Renal cortex interstitium (tissue), 11 donors: ENCODE data around the gene SPATA12. TPM values are rescaled to one million over a fixed set of nuclear protein-coding genes. Genes with fewer than 3 reads are reported as not detected.
A peak's percentile ranks its signal among the peaks of the same experiment; 100 is the strongest.

Experiments used
- DNase-seq, 11 donors: peaks; one replicate each; pipeline ENCODE4 v3.0.0-alpha.2; 2013; ENCODE audit warnings: low read depth in 9 of 11, low spot score in 4 of 11; ENCODE audit errors: extremely low read depth in 1 of 11
- polyA plus RNA-seq, 3 donors: library from polyadenylated mRNA; unstranded; fragments of 120-200 nt; gene quantifications; one replicate each; pipeline ENCODE4 v1.2.1, GENCODE V29; 2013; ENCODE audit not compliant: insufficient read length in 3 of 3

SPATA12 gene
- polyA plus RNA-seq, 3 donors, result 0.04 to 0.12 (median 0.12) TPM

DNA sequence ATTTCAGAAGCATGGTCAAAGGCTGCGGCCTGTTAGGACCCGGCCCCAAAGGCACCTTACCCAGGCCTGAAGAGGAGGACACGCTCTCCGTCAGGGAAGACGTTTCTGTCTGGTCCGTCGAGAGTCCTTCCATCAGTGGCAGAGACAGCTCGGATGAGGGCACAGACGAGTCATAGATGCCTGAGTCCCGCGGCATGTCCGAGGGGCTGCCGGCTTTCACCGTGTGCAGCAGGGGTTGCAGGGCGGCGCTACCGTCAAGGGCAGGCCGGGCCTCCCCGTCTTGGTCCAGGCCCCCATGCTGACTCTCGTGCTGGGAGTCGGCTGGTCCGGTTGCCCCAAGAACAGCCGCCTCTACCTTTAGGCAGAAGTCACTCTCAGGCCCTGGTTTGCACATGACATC lies 37.1 kb downstream of the SPATA12 start:
- no peak for DNase-seq

- no peak for DNase-seq
These were observed 38.2 kb downstream of the SPATA12 start for GRCh38 chr3:57098418-57099310.

- peak in 10 of 11 donors; percentile 54 to 84 (median 73) for DNase-seq
These were observed 39.7 kb downstream of the SPATA12 start for GRCh38 chr3:57100046-57100695.

GRCh38 chr3:57105585-57105984 lies 45.1 kb downstream of the SPATA12 start:
- no peak for DNase-seq

DNA sequence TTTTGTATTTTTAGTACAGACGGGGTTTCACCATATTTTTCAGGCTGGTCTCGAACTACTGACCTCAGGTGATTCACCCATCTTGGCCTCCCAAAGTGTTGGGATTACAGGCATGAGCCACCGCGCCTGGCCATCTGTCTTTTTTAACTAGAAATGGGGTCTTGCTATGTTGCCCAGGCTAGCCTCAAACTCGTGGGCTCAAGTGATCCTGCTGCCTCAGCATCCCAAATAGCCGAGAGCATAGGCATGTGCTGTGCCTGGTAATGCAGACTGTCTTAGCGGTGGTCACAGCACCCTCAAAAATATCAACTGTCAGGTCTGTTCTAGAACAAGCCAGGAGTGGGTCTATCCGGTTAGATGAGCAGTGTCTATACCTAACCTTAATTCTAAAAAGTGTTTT lies 48.2 kb downstream of the SPATA12 start:
- no peak for DNase-seq

DNA sequence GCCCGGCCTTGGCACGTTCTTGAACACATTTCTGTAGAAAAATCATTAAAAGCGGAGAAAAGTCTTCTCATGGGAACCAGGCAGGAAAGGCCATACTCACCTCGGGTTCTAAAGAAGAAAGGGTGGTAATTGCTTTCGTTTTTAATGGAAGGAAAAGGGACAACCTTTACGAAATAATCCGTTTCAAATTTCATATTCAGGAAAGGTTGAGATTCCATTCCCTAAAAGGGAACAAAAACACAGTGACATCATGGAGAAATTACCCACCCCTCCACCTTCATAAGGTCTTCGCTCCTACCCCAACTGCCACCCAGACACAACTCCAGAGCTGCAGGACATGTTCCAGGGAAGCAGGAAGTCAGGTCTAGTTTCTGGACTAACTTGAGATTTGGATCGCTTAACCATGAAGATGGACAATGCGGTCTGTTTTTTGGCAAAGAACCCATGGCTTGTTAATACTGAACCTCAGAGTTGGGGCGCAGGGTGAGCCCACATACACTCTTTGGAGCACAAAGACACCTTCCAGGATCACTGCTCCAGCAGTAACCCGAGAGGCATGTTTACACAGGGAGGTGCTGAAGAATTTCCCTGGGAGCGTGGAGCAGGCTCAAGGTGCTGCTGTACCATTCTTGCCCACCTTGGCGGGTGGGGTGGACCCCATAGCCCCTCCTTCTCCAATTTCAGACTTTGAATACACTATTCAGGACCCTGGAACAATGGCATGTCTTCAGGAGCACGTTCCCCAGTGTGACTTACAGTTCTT lies 49.2 kb downstream of the SPATA12 start:
- no peak for DNase-seq

DNA sequence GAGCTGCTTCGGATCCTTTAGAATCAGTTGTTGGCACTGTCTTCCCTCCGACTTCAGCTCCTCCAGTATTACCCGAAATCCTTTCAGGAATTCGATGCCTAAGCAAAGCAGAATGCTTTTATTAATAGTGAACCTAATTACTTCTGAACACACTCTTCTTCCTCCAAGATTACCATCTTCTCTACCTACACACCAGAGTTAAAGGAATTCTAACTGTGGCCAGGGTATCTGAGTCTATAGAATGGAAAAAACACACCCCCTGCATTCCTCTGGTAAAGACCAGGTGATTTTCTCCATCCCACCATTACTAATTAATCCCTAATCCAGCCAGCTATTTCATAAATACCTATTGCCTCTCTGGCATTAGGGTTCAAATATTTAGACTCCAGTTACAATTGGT lies 49.8 kb downstream of the SPATA12 start:
- no peak for DNase-seq

DNA sequence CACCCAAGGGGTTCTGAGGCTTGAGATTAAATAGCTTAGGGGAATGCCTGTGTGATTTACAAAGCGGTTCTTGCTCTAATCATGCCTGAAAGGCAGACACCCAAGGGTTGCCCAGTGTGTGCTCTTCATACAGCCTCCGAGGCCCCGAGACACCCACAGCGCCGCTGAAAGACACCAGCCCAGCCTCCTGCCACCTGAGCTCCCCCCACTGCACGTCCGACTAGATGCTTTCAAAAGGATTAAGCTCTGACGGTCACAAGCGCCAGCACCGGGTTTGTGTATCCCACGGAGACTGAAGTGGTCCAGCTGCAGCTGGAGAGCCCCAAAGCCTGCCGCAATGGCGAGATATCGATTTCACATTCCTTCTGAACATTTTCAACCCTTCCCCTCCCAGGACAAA lies 50.3 kb downstream of the SPATA12 start:
- DNase-seq, result no peak

DNA sequence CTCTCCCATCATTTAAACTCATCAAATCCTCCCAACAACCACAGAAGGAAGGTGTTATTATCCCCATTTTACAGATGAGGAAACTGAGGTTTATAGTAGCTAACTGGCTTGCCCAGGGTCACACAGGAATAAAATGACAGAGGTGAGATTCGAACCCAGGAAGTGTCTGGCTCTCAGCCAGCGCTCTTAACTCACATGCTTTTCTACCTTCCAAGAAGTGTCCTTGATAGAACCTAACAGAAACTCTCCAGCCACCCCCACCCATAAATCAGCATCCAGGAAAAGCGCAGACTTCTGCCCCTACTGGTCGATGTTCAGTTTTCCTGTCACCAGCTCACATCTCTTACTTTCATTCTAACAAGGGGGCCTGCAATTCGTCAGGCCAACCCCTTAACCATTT lies 51.7 kb downstream of the SPATA12 start:
- DNase-seq, result no peak

- no peak for DNase-seq
These were observed 56.0 kb downstream of the SPATA12 start for GRCh38 chr3:57116501-57116900.

- DNase-seq, result no peak
These were observed 57.8 kb downstream of the SPATA12 start for GRCh38 chr3:57118254-57118653.

DNA sequence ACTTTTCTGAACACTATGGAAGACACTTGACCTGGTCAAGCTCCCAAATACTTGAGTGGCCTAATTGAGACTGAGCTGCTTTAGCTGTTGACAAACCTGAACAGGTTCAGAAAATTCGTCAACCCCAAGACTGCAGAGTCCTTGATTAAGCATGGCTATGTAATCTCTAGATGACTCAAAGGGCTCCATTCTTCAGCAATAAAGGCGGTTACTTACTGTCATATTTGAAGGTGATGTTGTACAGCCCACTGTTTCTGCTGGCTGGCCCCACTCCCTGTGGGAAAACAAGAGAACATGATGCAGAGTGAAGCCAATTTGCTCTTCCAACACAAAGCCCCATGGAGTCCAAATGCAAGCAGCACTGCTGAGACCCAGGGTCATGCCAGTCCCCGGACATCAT lies 59.6 kb downstream of the SPATA12 start:
- no peak for DNase-seq

DNA sequence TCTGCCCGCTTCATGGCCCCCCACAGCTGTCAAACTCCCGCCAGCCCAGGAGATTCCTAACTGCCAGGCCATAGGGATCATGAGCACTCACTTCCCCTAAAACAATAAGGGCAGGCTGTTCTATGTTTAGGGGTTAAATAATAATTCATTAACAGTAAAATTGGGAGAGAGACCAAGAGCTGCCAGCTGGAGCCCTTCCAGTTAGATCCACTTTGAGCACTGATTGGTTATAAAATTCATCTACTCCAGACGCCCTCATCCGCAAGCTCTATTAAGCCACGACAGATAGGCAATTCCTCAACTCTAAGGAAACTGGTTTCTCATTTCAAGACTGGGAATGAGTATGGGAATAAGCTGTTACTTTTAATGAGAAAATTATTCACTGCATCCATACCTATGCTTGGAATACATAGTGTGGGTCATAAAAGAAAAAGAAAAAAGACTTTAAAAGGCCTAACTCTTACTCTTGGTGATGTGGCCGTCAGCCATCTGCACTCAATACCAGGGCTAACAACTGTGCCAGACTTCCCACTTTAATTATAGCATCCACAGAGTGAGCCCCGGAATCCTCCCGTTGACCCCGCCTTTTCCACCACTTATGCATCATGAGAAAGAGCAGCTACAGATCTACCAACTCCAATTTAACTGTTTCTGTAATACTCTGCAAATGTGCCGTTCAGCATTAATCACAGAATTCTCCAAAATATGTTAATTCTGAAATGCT lies 60.1 kb downstream of the SPATA12 start:
- DNase-seq, result no peak

Other genes with a start within 250 kb of the SPATA12 start
- 10 to 100 TPM; 49.5 to 60.5 (median 58.4) TPM for gene IL17RD, start 104.7 kb downstream of the SPATA12 start, polyA plus RNA-seq
- gene HESX1, start 139.3 kb downstream of the SPATA12 start, polyA plus RNA-seq, result 1 to 10 TPM; 3.6 to 4.7 (median 4.4) TPM
- gene APPL1, start 167.1 kb downstream of the SPATA12 start, polyA plus RNA-seq, result 10 to 100 TPM; 44.1 to 51.0 (median 44.6) TPM
- 1 to 10 TPM in 1 of 3 donors, under 1 TPM in 2; 0.60 to 1.3 (median 0.68) TPM for gene ASB14, start 232.0 kb downstream of the SPATA12 start, polyA plus RNA-seq